Measurements from ENCODE around the gene QKI. TPM values are rescaled to one million over a fixed set of nuclear protein-coding genes. Genes with fewer than 3 reads are reported as not detected.

QKI gene
- total RNA-seq, 1 donor from 2014 or later = 449 TPM

DNA sequence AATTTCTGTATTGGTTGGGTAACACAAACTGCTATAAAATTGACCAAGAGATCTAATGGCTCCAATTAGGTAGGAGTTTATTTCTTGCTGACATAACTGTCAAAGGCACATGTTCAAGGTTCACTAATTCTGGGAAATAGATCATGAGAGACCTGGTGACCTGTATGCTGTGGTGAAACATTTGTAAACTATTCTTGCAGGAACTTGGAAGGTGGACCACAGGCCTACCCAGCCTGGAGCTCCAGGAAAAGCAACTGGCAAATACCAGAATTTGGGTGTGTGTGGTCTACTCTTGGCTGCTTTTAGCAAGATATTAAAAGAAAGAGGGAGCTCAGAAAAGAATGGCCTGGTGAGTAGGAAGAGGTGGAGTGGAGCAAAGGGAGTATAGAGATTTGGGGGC, 184.6 kb downstream of the QKI start:
- Histone ChIP-seq H3K27ac (replicated peaks) (no peak overlapping the region), H3K36me3 (no peaks in the 10 kb centered on the region), H3K27me3 (ENCODE audit: low read depth) (no peaks in the 10 kb centered on the region), H3K4me1 (no peaks in the 10 kb centered on the region), H3K4me3 (no peak overlapping the region), H3K9me3 (replicated peaks) (peaks cover 3% of the 10 kb centered on the region)
- TF ChIP-seq, protein P1, sequence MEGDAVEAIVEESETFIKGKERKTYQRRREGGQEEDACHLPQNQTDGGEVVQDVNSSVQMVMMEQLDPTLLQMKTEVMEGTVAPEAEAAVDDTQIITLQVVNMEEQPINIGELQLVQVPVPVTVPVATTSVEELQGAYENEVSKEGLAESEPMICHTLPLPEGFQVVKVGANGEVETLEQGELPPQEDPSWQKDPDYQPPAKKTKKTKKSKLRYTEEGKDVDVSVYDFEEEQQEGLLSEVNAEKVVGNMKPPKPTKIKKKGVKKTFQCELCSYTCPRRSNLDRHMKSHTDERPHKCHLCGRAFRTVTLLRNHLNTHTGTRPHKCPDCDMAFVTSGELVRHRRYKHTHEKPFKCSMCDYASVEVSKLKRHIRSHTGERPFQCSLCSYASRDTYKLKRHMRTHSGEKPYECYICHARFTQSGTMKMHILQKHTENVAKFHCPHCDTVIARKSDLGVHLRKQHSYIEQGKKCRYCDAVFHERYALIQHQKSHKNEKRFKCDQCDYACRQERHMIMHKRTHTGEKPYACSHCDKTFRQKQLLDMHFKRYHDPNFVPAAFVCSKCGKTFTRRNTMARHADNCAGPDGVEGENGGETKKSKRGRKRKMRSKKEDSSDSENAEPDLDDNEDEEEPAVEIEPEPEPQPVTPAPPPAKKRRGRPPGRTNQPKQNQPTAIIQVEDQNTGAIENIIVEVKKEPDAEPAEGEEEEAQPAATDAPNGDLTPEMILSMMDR (IDR thresholded peaks at IDR 0.05; ENCODE audit: borderline replicate concordance) = no peak
- DNase-seq = no peak
- intact Hi-C loops (cut with micrococcal nuclease) = no loop called here

DNA sequence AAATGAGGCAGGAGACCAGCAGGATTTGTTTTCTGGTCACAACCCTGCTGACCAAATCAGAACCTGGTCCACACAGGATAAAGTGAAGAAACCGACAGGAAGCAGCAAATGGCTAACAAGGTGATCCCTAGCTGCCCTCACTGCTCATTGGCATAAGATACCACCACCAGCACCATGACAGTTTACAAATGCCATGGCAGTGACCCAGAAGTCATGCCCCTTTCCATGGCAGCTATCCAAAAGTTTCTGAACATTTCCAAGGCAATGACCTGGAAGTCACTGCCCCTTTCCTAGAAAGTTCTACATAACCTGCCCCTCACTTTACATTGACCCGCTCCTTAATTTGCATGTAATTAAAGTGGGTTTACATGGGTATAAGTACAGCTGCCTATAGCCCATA, 185.2 kb downstream of the QKI start:
- Histone ChIP-seq H3K36me3 (no peaks in the 10 kb centered on the region), H3K9me3 (replicated peaks) (peaks cover 3% of the 10 kb centered on the region), H3K4me3 (no peak overlapping the region), H3K4me1 (no peaks in the 10 kb centered on the region), H3K27me3 (ENCODE audit: low read depth) (no peaks in the 10 kb centered on the region), H3K27ac (replicated peaks) (no peak overlapping the region)
- DNase-seq = no peak
- intact Hi-C loops (cut with micrococcal nuclease) = no loop called here
- TF ChIP-seq, protein P1 (IDR thresholded peaks at IDR 0.05; ENCODE audit: borderline replicate concordance) = no peak

DNA sequence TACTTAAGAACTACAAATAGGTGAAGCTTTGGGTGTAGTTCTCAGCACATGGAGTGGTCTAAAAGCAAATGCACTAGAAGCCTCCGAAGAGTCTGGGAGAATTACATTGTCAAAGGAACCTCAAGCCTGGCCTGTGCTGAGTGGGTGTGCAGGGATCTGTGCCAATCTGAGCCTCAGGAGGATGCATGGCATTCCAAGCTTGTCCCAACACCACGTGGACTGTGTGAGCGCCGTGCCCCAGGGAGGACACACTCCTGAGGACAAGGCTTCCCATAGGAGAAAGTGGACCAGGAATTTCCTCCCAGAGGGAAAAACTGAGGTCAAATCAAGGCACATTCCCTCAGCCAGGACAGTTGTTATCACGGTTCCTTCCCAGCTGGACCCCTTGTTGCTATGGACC, 185.8 kb downstream of the QKI start:
- TF ChIP-seq, protein P1 (IDR thresholded peaks at IDR 0.05; ENCODE audit: borderline replicate concordance) = no peak
- Histone ChIP-seq H3K27ac (replicated peaks) (no peak overlapping the region), H3K9me3 (replicated peaks) (peaks cover 3% of the 10 kb centered on the region), H3K4me3 (no peak overlapping the region), H3K36me3 (no peaks in the 10 kb centered on the region), H3K4me1 (no peaks in the 10 kb centered on the region), H3K27me3 (ENCODE audit: low read depth) (no peaks in the 10 kb centered on the region)
- intact Hi-C loops (cut with micrococcal nuclease) = no loop called here
- no peak for DNase-seq

DNA sequence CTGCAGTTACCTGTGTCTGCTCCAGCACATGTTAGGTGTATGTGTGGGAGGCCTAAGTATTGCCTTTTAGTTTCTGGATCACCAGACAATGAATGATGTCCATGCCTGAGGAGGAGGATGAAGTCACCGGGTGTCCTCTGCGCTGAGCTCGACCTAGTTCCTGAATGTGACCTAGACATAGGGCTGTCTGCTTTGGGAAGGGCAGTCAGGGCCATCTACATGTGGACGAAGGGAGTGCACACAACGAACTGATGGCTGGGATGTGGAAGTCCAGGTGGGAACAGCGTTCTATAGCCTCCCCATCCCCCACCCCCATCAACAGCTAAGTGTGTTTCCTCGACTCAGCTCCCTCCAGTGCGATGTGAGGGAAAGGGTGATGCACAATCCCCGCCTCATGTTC, 186.3 kb downstream of the QKI start:
- H3K36me3 ChIP-seq = no peaks in the 10 kb centered on the region
- no peak overlapping the region for H3K27ac ChIP-seq (replicated peaks)
- DNase-seq = no peak
- H3K4me1 ChIP-seq = no peaks in the 10 kb centered on the region
- no peaks in the 10 kb centered on the region for H3K27me3 ChIP-seq (ENCODE audit: low read depth)
- intact Hi-C loops (cut with micrococcal nuclease) = no loop called here
- TF ChIP-seq, protein P1 (IDR thresholded peaks at IDR 0.05; ENCODE audit: borderline replicate concordance) = no peak
- peaks cover 3% of the 10 kb centered on the region for H3K9me3 ChIP-seq (replicated peaks)
- H3K4me3 ChIP-seq = no peak overlapping the region

DNA sequence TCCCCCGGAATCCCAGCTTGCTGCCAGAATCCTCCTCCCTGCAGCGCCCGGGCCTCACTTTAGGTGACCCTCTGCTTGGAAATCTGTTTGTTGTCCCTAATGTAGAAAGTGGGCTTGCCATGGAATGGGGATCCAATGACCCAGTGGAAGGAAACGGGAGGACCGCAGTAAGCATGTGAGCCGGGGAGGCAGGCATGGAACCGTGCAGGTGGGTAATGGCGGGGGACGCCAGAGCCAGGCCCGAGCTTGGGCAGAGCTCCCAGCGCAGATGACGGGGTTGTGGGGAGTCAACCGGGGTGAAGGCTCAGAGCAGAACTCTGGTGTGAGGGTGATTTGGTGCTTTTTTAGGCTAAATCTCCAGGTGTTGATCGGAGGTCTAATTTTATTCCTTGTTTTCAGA, 188.3 kb downstream of the QKI start:
- Histone ChIP-seq H3K9me3 (replicated peaks) (no peaks in the 10 kb centered on the region), H3K27ac (replicated peaks) (no peak overlapping the region), H3K4me3 (no peak overlapping the region), H3K36me3 (no peaks in the 10 kb centered on the region), H3K4me1 (no peaks in the 10 kb centered on the region), H3K27me3 (ENCODE audit: low read depth) (no peaks in the 10 kb centered on the region)
- intact Hi-C loops (cut with micrococcal nuclease) = no loop called here
- TF ChIP-seq, protein P1 (IDR thresholded peaks at IDR 0.05; ENCODE audit: borderline replicate concordance) = no peak
- no peak for DNase-seq

DNA sequence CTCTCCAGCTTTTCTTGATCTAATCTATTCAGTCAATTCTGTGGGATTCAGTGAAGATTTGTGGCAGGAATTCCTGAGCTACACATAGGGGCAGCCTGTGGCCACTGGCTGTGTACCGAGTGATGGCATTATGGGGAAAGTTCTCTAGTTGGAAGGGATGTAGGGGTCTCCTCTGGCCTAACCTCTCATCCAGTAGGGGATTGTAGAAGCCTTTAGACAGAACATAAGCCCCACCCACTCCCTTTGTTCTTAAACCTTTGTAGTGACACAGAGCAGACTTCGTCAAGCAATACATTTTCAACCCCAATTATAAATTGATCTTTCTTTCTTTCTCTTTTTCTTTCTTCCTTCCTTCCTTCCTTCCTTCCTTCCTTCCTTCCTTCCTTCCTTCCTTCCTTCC, 188.9 kb downstream of the QKI start:
- Histone ChIP-seq H3K9me3 (replicated peaks) (no peaks in the 10 kb centered on the region), H3K27ac (replicated peaks) (no peak overlapping the region), H3K4me3 (no peak overlapping the region), H3K4me1 (no peaks in the 10 kb centered on the region), H3K36me3 (no peaks in the 10 kb centered on the region), H3K27me3 (ENCODE audit: low read depth) (no peaks in the 10 kb centered on the region)
- intact Hi-C loops (cut with micrococcal nuclease) = no loop called here
- TF ChIP-seq, protein P1 (IDR thresholded peaks at IDR 0.05; ENCODE audit: borderline replicate concordance) = no peak
- no peak for DNase-seq

Measured in left ventricle myocardium inferior (tissue), 1 donor.